ENCODE measurements around the gene SPOP. TPM values are rescaled to one million over a fixed set of nuclear protein-coding genes. Genes with fewer than 3 reads are reported as not detected.

Gene SPOP
- total RNA-seq, 4 donors from 2014 or later = 58.1 to 72.6 (median 66.6) TPM

DNA sequence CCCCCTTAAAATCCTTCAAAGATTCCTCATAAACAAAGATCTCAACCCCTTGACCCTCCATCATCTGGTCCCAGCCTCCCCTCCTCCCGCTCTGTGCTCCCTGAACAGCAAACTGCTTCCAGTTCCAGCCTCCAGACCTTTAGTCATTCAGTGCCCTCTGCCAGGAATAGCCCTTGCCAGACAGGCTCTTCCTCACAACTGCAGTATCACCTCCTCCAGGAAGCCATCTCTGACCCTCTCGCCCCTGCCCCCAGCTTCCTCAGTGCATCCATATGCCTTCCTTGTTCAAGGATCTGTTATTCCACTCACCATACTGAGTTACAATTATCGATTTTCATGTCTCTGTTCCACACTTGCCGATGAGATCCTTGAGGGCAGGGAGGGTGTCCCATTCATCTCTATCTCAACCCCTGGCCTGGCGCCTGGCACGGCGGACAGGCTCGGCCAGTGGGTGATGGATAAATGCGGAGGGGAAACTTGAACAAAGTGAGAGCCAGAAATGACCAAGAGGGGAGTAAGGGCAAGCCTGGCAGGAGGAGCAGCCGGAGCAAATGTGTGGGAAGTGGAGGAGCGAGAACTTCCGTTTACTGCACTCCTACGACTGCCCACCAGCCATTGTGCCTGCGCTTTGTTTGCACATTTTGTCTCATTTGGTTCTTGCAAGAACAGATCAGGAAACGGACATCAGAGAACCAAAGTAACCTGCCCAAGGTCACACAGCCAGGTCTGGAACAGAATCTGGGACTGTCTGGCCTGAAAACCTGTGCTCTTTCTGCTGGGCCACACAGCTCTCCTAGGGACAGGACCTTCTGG is 104.2 kb downstream of the SPOP start:
- Histone ChIP-seq H3K36me3 (no peaks in the 10 kb centered on the region), H3K27ac (peak overlapping the region in 1 of 4 donors; percentile 88), H3K4me1 (peaks cover 0 to 67% (median 15%) of the 10 kb centered on the region in 4 donors), H3K9me3 (no peaks in the 10 kb centered on the region), H3K4me3 (no peak overlapping the region), H3K27me3 (peaks cover 0 to 11% of the 10 kb centered on the region in 2 donors)
- no peak for TF ChIP-seq EP300 (IDR thresholded peaks at IDR 0.05)
- no peak for TF ChIP-seq POLR2A (IDR thresholded peaks at IDR 0.05)
- no peak for TF ChIP-seq CTCF (IDR thresholded peaks at IDR 0.05)
- 42 to 44% methylated on average over 15 of the region's 15 CpGs for WGBS, 2 donors
- DNase-seq (ENCODE audit: low spot score in 2 of 2) = no peak

GRCh38 chr17:49572806-49573420 is 105.0 kb downstream of the SPOP start:
- H3K9me3 ChIP-seq = no peaks in the 10 kb centered on the region
- DNase-seq (ENCODE audit: low spot score in 2 of 2) = no peak
- no peak for TF ChIP-seq CTCF (IDR thresholded peaks at IDR 0.05)
- TF ChIP-seq EP300 (IDR thresholded peaks at IDR 0.05) = no peak
- peaks cover 0 to 66% (median 15%) of the 10 kb centered on the region in 4 donors for H3K4me1 ChIP-seq
- no peak overlapping the region for H3K27ac ChIP-seq
- H3K27me3 ChIP-seq = peaks cover 0 to 11% of the 10 kb centered on the region in 2 donors
- H3K36me3 ChIP-seq = no peaks in the 10 kb centered on the region
- no peak overlapping the region for H3K4me3 ChIP-seq
- WGBS, 2 donors = 89 to 92% methylated on average over 6 of the region's 6 CpGs

DNA sequence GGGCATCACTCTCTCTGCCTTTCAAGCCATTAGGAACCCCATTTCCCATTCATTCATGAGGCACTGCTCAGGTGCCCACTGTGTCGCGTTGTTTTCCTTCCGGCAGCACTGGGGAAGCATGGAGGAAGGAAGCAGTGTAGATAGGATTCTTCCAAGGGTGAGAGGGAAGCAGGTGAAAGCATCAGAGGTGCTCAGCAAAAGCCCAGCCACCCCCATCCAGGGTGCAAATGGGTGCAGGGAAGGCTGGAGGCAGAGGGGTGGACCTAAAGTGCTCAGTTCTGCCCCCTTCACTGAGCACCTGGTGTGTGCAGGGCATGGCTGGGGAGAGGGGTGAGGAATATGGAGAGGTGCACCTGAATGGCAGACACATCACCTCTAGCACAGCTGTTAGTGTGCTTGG is 105.7 kb downstream of the SPOP start:
- no peak overlapping the region for H3K27ac ChIP-seq
- H3K4me3 ChIP-seq = no peak overlapping the region
- 75 to 90% methylated on average over 3 of the region's 3 CpGs for WGBS, 2 donors
- TF ChIP-seq CTCF (IDR thresholded peaks at IDR 0.05) = no peak
- no peak for TF ChIP-seq EP300 (IDR thresholded peaks at IDR 0.05)
- TF ChIP-seq POLR2A (IDR thresholded peaks at IDR 0.05) = no peak
- H3K9me3 ChIP-seq = no peaks in the 10 kb centered on the region
- no peaks in the 10 kb centered on the region for H3K36me3 ChIP-seq
- H3K4me1 ChIP-seq = peaks cover 0 to 66% (median 17%) of the 10 kb centered on the region in 4 donors
- DNase-seq (ENCODE audit: low spot score in 2 of 2) = no peak
- peaks cover 0 to 11% of the 10 kb centered on the region in 2 donors for H3K27me3 ChIP-seq

DNA sequence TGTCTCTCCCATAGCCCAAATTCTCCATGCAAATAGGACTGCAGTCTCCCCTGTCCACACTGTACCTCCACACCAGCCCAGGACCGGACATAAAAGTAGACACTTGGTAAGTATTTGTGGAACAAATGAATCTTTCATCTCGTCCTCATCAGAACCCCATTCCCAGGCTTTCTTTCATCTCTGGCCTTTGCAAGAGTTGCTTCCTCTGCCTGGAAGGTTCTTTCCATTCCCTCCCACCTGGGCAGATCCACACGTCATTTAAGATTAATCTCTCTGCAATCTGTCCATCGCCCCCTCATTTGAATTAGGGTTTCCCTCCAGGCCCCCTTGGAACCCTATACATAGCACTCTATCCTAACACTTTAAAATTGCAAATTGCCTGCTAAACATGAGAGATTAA is 106.1 kb downstream of the SPOP start:
- DNase-seq (ENCODE audit: low spot score in 2 of 2) = no peak
- Histone ChIP-seq H3K4me3 (no peak overlapping the region), H3K9me3 (no peaks in the 10 kb centered on the region), H3K27me3 (peaks cover 0 to 9% of the 10 kb centered on the region in 2 donors), H3K36me3 (no peaks in the 10 kb centered on the region), H3K4me1 (peaks cover 0 to 66% (median 15%) of the 10 kb centered on the region in 4 donors), H3K27ac (peak overlapping the region in 1 of 4 donors; percentile 20)
- no peak for TF ChIP-seq EP300 (IDR thresholded peaks at IDR 0.05)
- TF ChIP-seq POLR2A (IDR thresholded peaks at IDR 0.05) = no peak
- TF ChIP-seq CTCF (IDR thresholded peaks at IDR 0.05) = no peak
- 51 to 56% methylated on average over 4 of the region's 4 CpGs for WGBS, 2 donors

- no peaks in the 10 kb centered on the region for H3K36me3 ChIP-seq
- no peak for TF ChIP-seq EP300 (IDR thresholded peaks at IDR 0.05)
- no peak for TF ChIP-seq POLR2A (IDR thresholded peaks at IDR 0.05)
- no peak for TF ChIP-seq CTCF (IDR thresholded peaks at IDR 0.05)
- no peaks in the 10 kb centered on the region for H3K9me3 ChIP-seq
- 63 to 71% methylated on average over 6 of the region's 6 CpGs for WGBS, 2 donors
- H3K27me3 ChIP-seq = peaks cover 0 to 4% of the 10 kb centered on the region in 2 donors
- no peak for DNase-seq (ENCODE audit: low spot score in 2 of 2)
- no peak overlapping the region for H3K4me3 ChIP-seq
- peak overlapping the region in 1 of 4 donors; percentile 20 for H3K27ac ChIP-seq
- peaks cover 0 to 66% (median 12%) of the 10 kb centered on the region in 4 donors for H3K4me1 ChIP-seq
Measured at GRCh38 chr17:49571283-49571682, 106.6 kb downstream of the SPOP start.
